AG09309 (cell line): Measurements from ENCODE around the gene ATP13A4.
"Not testable (repeated sequence)": the region's sequence is repeated elsewhere in the genome, so short reads cannot be mapped to it uniquely, and the experiment has no call there.

Source experiments
- DNase-seq: peaks from one replicate; pipeline ENCODE4 v3.0.0-alpha.2; 2010; ENCODE audit warnings: low read depth
- H3K4me3 ChIP-seq: 2 replicates; pipeline ENCODE4 v1.5.1; 2011; ENCODE audit warnings: mild to moderate bottlenecking, low read depth, low read length, moderate library complexity; ENCODE audit not compliant: control insufficient read depth
- TF ChIP-seq, protein P1 (sequence below): IDR thresholded peaks from 2 replicates; pipeline ENCODE4 v1.5.1; 2011; ENCODE audit warnings: mild to moderate bottlenecking, low read depth, low read length, inconsistent platforms; ENCODE audit not compliant: insufficient read depth, control insufficient read depth; ENCODE audit errors: missing control alignments

Gene ATP13A4

DNA sequence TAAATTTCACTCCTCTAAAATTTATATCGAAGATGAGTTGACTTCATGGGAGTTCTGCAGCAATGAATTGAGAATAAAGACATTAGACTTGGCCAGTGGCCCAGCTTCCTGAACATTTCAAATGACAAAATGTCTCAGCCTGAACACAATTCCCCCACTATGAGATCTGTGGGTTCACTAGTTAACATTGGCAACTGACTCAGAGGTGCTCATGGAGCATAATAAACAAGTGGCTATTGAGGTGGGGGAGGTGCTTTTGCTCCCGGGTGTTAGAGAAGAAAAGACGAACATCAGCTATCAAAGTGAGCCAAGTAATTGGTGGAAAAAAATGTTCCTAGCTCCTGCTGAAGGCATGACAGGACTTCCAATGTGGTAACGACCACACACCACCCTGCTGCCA, 6.3 kb downstream of the ATP13A4 start:
- H3K4me3 ChIP-seq = no peak overlapping the region
- TF ChIP-seq, protein P1, sequence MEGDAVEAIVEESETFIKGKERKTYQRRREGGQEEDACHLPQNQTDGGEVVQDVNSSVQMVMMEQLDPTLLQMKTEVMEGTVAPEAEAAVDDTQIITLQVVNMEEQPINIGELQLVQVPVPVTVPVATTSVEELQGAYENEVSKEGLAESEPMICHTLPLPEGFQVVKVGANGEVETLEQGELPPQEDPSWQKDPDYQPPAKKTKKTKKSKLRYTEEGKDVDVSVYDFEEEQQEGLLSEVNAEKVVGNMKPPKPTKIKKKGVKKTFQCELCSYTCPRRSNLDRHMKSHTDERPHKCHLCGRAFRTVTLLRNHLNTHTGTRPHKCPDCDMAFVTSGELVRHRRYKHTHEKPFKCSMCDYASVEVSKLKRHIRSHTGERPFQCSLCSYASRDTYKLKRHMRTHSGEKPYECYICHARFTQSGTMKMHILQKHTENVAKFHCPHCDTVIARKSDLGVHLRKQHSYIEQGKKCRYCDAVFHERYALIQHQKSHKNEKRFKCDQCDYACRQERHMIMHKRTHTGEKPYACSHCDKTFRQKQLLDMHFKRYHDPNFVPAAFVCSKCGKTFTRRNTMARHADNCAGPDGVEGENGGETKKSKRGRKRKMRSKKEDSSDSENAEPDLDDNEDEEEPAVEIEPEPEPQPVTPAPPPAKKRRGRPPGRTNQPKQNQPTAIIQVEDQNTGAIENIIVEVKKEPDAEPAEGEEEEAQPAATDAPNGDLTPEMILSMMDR = no peak
- DNase-seq = no peak

DNA sequence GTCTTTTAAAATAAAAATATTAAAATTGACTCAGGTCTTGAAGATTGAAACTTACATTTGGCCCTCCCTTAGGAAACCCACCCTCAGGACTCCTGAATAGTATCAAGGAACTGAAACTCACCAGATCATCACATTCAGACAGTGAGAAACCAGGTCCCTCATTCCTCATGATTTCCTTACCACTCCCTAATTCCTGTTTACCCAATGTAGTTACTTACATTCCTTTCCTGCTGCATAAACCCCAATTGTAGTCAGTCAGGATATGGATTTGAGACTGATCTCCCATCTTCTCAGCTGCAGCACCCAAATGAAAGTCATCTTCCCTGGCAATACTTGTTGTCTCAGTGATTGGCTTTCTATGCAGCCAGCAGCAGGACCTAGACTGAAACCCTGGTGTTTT, 8.6 kb downstream of the ATP13A4 start:
- no peak for DNase-seq
- no peak overlapping the region for H3K4me3 ChIP-seq
- TF ChIP-seq, protein P1 = no peak

DNA sequence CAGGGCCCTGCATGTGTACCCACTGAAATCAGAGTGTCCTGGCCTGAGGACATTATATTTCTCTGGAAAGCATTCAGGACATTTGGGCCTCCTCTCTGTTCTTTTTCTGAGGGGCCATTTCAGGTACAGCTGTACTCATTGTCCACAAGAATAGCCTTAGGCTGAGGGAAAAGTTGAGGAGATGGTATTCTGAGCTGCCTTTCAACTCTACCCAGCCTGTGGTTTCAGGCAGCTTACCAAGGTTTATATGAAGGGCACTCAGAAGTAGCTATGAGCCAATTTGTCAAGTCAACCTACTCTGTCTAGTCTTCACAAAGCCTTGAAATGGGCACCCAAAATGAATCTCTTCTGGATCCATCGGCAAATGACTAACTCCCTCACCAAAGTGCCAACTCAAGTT, 9.4 kb downstream of the ATP13A4 start:
- DNase-seq = no peak
- TF ChIP-seq, protein P1 = no peak
- H3K4me3 ChIP-seq = no peak overlapping the region

DNA sequence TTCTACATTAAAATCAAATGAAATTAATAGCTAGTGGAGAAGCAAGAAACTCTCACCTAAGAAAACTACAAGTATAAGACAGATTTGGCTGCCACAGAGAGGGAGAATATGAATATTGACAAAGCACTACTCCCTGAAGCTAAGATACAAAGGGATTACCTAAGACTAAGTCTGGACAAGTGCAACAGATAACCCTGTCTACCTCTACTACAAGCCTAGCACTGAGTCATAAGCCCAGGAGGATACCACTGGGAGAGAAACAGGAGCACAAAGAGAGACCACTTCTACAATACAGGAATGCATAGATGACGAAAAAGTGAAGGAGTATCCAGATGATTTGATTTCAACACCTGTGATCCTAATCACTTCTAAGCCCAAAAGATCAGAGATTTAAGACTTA, 10.4 kb downstream of the ATP13A4 start:
- TF ChIP-seq, protein P1 = no peak
- no peak overlapping the region for H3K4me3 ChIP-seq
- no peak for DNase-seq

DNA sequence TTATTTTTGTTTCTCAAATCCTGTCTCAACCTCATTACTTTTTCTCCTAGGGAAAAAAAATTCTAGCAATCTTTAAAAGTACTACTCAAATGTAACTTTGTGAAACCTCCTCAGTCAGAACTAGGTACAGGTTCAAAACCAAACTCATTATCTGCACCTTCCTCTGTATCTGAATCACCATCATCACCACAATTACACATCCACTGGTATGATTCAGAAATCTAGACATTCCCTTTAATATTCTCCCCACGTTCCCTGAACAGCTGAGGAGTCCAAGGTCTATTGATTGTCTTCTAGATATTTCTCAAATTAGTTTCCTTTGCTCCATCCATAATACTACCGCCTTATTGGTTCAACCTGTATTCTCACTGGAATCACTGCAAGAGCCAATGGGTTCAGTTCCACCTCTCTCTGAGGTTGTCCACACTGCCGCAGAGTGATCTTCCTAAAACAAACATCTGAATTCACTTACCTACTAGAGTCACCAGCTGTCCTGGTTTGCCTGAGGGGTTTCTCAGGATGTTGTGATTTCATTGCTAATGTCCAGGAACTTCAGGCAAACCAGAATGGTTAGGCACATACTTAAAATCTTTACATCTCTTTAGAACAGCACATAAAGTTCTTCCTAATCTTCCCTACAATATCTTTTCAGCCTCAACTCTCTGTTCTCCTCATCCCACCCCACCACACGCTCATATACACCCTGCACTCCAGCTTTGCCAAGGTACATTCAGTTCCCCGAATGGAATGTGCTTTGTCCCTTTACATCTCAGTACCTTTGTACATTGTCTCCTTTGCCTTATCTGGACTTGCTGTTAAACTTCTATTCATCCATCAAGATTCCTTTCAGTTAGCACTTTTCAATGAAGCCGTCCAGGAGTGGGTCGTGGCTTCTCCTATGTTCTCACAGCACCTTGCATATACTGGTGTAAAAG, 24.2 kb downstream of the ATP13A4 start:
- no peak for DNase-seq
- TF ChIP-seq, protein P1 = no peak
- no peak overlapping the region for H3K4me3 ChIP-seq

DNA sequence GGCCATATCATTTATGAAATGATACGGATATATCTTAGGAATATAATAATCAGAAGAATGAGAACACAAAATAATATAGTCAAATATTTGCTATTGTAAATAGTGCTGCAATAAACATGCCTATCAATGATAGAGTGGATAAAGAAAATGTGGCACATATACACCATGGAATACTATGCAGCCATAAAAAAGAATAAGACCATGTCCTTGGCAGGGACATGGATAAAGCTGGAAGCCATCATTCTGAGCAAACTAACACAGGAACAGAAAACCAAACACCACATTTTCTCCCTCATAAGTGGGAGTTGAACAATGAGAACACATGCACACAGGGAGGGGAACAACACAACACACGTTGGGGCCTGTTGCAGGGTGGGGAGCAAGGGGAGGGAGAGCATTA, 28.6 kb downstream of the ATP13A4 start:
- not testable (repeated sequence) for H3K4me3 ChIP-seq, DNase-seq

DNA sequence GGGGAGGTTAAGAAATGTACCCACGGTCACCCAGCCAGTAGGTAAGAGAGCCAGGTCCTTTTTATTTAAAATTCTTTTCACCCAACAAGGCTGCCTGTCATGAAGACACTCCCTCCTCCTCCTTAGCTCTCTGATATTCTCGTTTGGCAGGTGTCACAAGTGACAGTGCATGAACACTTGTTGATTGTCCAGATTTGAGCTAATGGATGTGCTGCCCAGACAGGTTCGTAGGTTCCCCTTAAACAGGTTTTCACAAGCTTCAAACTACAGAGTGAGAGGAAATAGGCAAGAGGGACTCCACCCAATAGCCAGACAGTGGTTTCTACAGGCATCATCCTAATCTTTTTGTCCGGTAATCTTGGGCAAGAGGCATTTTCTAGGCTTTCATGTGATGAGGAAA, 32.2 kb downstream of the ATP13A4 start:
- DNase-seq = no peak
- TF ChIP-seq, protein P1 = no peak
- no peak overlapping the region for H3K4me3 ChIP-seq
